ENCODE results near the gene EDN1.

Gene EDN1

DNA sequence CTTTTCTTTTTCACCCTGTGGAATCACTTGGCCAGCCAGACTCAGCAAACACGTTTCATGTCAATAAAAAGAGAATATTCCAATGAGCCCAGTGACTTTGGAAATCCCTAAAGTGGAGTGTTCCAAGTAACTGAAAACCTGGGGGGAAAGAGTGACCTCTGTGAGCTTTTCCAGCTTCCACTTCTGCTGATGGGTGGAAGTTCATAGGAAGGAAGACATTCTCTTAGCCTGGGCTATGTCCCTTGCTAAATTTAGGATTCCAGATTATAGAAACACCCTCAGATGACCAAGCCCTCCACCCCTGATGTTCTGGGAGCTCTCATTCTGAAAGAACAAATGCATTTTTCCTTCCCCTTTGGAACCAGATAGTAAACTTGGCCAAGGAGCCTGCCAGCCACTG is 44.8 kb upstream of the EDN1 start:
- ATAC-seq (ENCODE audit: insufficient read depth, low read depth) (no peak), DNase-seq (no peak)
- Histone ChIP-seq H3K4me1 (ENCODE audit: insufficient read depth, low read length) (no peaks in the 10 kb centered on the region), H3K4me3 (ENCODE audit: low read depth in 1 of 2, low read length in 2 of 2) (no peak overlapping the region), H3K4me2 (ENCODE audit: insufficient read depth, low read length) (no peak overlapping the region), H4K20me1 (ENCODE audit: insufficient read depth, low read length) (no peaks in the 10 kb centered on the region), H2AFZ (ENCODE audit: low read depth, low read length) (no peak overlapping the region), H3K27ac (ENCODE audit: low read length) (no peak overlapping the region), H3K9ac (ENCODE audit: low read depth, low read length) (no peak overlapping the region), H3K27me3 (ENCODE audit: insufficient read depth, low read length, poor library complexity) (peaks cover 5% of the 10 kb centered on the region), H3K36me3 (ENCODE audit: insufficient read depth, low read length) (no peaks in the 10 kb centered on the region), H3K79me2 (ENCODE audit: insufficient read depth, low read length) (no peaks in the 10 kb centered on the region), H3K9me3 (ENCODE audit: insufficient read depth, low read length, severe bottlenecking) (no peaks in the 10 kb centered on the region)
- TF ChIP-seq, protein P1, sequence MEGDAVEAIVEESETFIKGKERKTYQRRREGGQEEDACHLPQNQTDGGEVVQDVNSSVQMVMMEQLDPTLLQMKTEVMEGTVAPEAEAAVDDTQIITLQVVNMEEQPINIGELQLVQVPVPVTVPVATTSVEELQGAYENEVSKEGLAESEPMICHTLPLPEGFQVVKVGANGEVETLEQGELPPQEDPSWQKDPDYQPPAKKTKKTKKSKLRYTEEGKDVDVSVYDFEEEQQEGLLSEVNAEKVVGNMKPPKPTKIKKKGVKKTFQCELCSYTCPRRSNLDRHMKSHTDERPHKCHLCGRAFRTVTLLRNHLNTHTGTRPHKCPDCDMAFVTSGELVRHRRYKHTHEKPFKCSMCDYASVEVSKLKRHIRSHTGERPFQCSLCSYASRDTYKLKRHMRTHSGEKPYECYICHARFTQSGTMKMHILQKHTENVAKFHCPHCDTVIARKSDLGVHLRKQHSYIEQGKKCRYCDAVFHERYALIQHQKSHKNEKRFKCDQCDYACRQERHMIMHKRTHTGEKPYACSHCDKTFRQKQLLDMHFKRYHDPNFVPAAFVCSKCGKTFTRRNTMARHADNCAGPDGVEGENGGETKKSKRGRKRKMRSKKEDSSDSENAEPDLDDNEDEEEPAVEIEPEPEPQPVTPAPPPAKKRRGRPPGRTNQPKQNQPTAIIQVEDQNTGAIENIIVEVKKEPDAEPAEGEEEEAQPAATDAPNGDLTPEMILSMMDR (IDR thresholded peaks at IDR 0.05; ENCODE audit: borderline replicate concordance, extremely low read depth, low read length, poor library complexity, severe bottlenecking): no peak
- no peak for TF ChIP-seq EZH2 (IDR thresholded peaks at IDR 0.05; ENCODE audit: borderline replicate concordance, low read depth, low read length, severe bottlenecking)

DNA sequence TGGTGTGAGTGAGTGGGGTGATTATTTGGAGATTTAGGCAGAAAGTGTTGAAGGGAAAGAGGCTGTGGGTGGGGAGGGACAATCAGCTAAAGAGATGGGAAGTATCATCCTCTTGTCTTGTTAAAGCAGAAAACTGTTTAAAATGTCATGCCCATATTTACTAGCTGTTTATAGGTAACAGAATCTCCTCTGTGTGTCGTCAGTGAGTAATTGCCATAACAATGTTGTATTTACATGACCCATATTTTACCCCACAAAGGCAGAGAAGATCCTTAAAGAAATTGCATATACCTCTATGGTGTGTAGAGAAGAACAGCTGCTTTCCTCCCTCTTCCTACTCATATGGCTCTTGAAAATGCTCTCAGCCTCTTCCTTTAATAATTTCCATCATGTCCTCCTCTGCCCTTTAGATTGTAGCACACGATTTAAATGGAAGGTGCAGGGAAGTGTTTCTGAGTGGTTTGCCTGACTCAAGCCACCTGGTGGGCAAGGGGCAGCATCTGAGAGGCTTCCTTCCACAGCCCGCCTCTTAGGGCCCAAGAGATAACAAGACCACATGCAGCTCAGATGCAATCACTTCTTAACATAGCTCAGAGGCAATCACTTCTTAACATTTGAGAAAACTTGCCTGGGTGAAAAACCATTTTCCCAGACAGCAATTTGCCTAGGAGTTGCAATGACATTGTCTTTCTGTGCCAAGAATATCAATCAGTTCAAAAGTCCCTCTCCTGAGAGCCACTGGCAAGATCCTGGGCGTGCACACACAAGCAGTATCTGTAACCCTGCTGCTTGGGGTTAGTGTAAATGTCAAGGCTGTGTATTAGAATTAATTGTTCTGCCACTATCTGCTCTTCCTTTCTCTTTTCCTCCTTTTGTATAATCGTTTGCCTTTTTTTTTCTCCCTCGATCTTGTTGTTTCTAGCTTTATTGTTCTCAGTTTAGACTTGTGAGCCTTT is 44.1 kb upstream of the EDN1 start:
- no peak for ATAC-seq (ENCODE audit: insufficient read depth, low read depth)
- Histone ChIP-seq H3K79me2 (ENCODE audit: insufficient read depth, low read length) (no peaks in the 10 kb centered on the region), H3K4me3 (ENCODE audit: low read depth in 1 of 2, low read length in 2 of 2) (no peak overlapping the region), H3K27me3 (ENCODE audit: insufficient read depth, low read length, poor library complexity) (peaks cover 5% of the 10 kb centered on the region), H3K9me3 (ENCODE audit: insufficient read depth, low read length, severe bottlenecking) (no peaks in the 10 kb centered on the region), H4K20me1 (ENCODE audit: insufficient read depth, low read length) (no peaks in the 10 kb centered on the region), H3K36me3 (ENCODE audit: insufficient read depth, low read length) (no peaks in the 10 kb centered on the region), H3K9ac (ENCODE audit: low read depth, low read length) (no peak overlapping the region), H3K27ac (ENCODE audit: low read length) (no peak overlapping the region), H3K4me2 (ENCODE audit: insufficient read depth, low read length) (no peak overlapping the region), H3K4me1 (ENCODE audit: insufficient read depth, low read length) (no peaks in the 10 kb centered on the region), H2AFZ (ENCODE audit: low read depth, low read length) (no peak overlapping the region)
- TF ChIP-seq, protein P1 (IDR thresholded peaks at IDR 0.05; ENCODE audit: borderline replicate concordance, extremely low read depth, low read length, poor library complexity, severe bottlenecking): no peak
- no peak for TF ChIP-seq EZH2 (IDR thresholded peaks at IDR 0.05; ENCODE audit: borderline replicate concordance, low read depth, low read length, severe bottlenecking)
- no peak for DNase-seq

DNA sequence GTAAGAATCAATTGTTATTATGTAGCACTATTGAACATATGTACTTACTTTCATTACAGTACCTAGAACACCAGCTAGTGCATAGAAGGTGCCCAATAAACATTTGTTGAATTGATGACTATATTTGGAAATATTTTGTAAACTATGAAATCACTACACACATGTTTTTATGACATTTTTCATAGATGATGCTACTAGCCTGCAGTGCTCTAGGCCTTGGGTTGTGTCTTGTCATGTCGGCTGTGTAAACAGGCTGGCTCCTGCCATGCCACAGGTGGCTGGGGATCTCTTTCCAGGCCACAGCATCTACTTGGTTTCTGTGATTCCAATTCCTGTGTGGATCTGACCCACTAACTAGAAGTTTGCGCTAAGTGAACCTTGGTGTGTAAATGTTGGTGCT is 43.3 kb upstream of the EDN1 start:
- no peaks in the 10 kb centered on the region for H3K36me3 ChIP-seq (ENCODE audit: insufficient read depth, low read length)
- H3K27me3 ChIP-seq (ENCODE audit: insufficient read depth, low read length, poor library complexity): peaks cover 5% of the 10 kb centered on the region
- ATAC-seq (ENCODE audit: insufficient read depth, low read depth) (no peak), DNase-seq (no peak)
- no peak overlapping the region for H3K4me2 ChIP-seq (ENCODE audit: insufficient read depth, low read length)
- H3K9ac ChIP-seq (ENCODE audit: low read depth, low read length): no peak overlapping the region
- no peak overlapping the region for H3K27ac ChIP-seq (ENCODE audit: low read length)
- no peak overlapping the region for H3K4me3 ChIP-seq (ENCODE audit: low read depth in 1 of 2, low read length in 2 of 2)
- TF ChIP-seq EZH2 (IDR thresholded peaks at IDR 0.05; ENCODE audit: borderline replicate concordance, low read depth, low read length, severe bottlenecking): no peak
- TF ChIP-seq, protein P1 (IDR thresholded peaks at IDR 0.05; ENCODE audit: borderline replicate concordance, extremely low read depth, low read length, poor library complexity, severe bottlenecking): no peak
- H4K20me1 ChIP-seq (ENCODE audit: insufficient read depth, low read length): no peaks in the 10 kb centered on the region
- no peak overlapping the region for H2AFZ ChIP-seq (ENCODE audit: low read depth, low read length)
- no peaks in the 10 kb centered on the region for H3K79me2 ChIP-seq (ENCODE audit: insufficient read depth, low read length)
- H3K4me1 ChIP-seq (ENCODE audit: insufficient read depth, low read length): no peaks in the 10 kb centered on the region
- H3K9me3 ChIP-seq (ENCODE audit: insufficient read depth, low read length, severe bottlenecking): no peaks in the 10 kb centered on the region

All from DND-41 (cell line).